Measurements from ENCODE around the gene DNASE2B. TPM values are rescaled to one million over a fixed set of nuclear protein-coding genes. Genes with fewer than 3 reads are reported as not detected.
"Not testable (repeated sequence)": the region's sequence is repeated elsewhere in the genome, so short reads cannot be mapped to it uniquely, and the experiment has no call there.

DNASE2B gene
- total and polyA plus RNA-seq, 2 donors (not counting 3 experiments of a cell fraction or from before 2014, with no cell fraction given), result not detected

GRCh38 chr1:84448704-84449103 lies 50.4 kb downstream of the DNASE2B start:
- H2AFZ ChIP-seq (ENCODE audit: low read depth, low read length); H3K79me2 ChIP-seq (ENCODE audit: control insufficient read depth, insufficient read depth, low read length); POLR2A ChIA-PET; H3K4me1 ChIP-seq (ENCODE audit: control insufficient read depth, extremely low read depth, insufficient read depth, low read length); H3K4me3 ChIP-seq (replicated peaks in 1 of 3; ENCODE audit: insufficient read depth in 1 of 3, low read depth in 1 of 3, low read length in 3 of 3); H4K20me1 ChIP-seq (replicated peaks; ENCODE audit: control insufficient read depth, extremely low read depth, insufficient read depth, low read length); H3K27me3 ChIP-seq (ENCODE audit: control insufficient read depth in 2 of 2, insufficient read depth in 2 of 2, low read length in 2 of 2); H3K36me3 ChIP-seq (ENCODE audit: control insufficient read depth in 2 of 2, extremely low read depth in 1 of 2, insufficient read depth in 2 of 2, low read length in 2 of 2); H3K9me1 ChIP-seq (replicated peaks; ENCODE audit: control insufficient read depth, extremely low read depth, insufficient read depth, low read length); H3K9ac ChIP-seq (replicated peaks; ENCODE audit: extremely low read depth, insufficient read depth, low read length); H3K4me2 ChIP-seq (ENCODE audit: insufficient read depth, low read length); FAIRE-seq; H3K27ac ChIP-seq (ENCODE audit: insufficient read depth, low read depth, low read length); H3K9me3 ChIP-seq (replicated peaks; ENCODE audit: control insufficient read depth, insufficient read depth, low read length); DNase-seq (ENCODE audit: low read depth, low spot score); BruUV-seq (replicated peaks); intact Hi-C loops (cut with micrococcal nuclease): not testable (repeated sequence)
- CTCF ChIA-PET, result interaction anchor here (1.0 to 1.5 kb wide), 2 partner anchors 276 to 305 kb away, joined by 4 to 6 read pairs; no protein-coding TSS in a partner anchor
- dilution Hi-C loops (cut with MboI; ENCODE audit: extremely low pct_ligation_motif_present, low sequenced_read_pairs), result loop anchor here (25.0 kb wide), 2 partner anchors 164 to 311 kb away; partner anchors contain the start of gene PRKACB

GRCh38 chr1:84450910-84451309 lies 52.6 kb downstream of the DNASE2B start:
- FAIRE-seq, result no peak
- Histone ChIP-seq H2AFZ (ENCODE audit: low read depth, low read length) (no peak overlapping the region), H4K20me1 (replicated peaks; ENCODE audit: control insufficient read depth, extremely low read depth, insufficient read depth, low read length) (no peaks in the 10 kb centered on the region), H3K36me3 (ENCODE audit: control insufficient read depth in 2 of 2, extremely low read depth in 1 of 2, insufficient read depth in 2 of 2, low read length in 2 of 2) (no peaks in the 10 kb centered on the region), H3K27ac (ENCODE audit: insufficient read depth, low read depth, low read length) (no peak overlapping the region), H3K9me1 (replicated peaks; ENCODE audit: control insufficient read depth, extremely low read depth, insufficient read depth, low read length) (no peaks in the 10 kb centered on the region), H3K4me1 (ENCODE audit: control insufficient read depth, extremely low read depth, insufficient read depth, low read length) (no peaks in the 10 kb centered on the region), H3K27me3 (ENCODE audit: control insufficient read depth in 2 of 2, insufficient read depth in 2 of 2, low read length in 2 of 2) (peaks cover 9 to 14% of the 10 kb centered on the region in 2 experiments), H3K9me3 (replicated peaks; ENCODE audit: control insufficient read depth, insufficient read depth, low read length) (no peaks in the 10 kb centered on the region), H3K79me2 (ENCODE audit: control insufficient read depth, insufficient read depth, low read length) (no peaks in the 10 kb centered on the region), H3K4me3 (replicated peaks in 1 of 3; ENCODE audit: insufficient read depth in 1 of 3, low read depth in 1 of 3, low read length in 3 of 3) (no peak overlapping the region), H3K9ac (replicated peaks; ENCODE audit: extremely low read depth, insufficient read depth, low read length) (no peak overlapping the region), H3K4me2 (ENCODE audit: insufficient read depth, low read length) (no peak overlapping the region)
- CTCF ChIA-PET, result no interaction called here
- POLR2A ChIA-PET, result no interaction called here
- no peak for DNase-seq (ENCODE audit: low read depth, low spot score)
- intact Hi-C loops (cut with micrococcal nuclease), result no loop called here
- TF ChIP-seq JUN (IDR thresholded peaks at IDR 0.05; ENCODE audit: borderline replicate concordance, insufficient read depth, insufficient read length, low read depth), result no peak
- no peak for TF ChIP-seq MAX (IDR thresholded peaks at IDR 0.05; ENCODE audit: insufficient read depth, insufficient read length)
- no peak for TF ChIP-seq POLR2A (IDR thresholded peaks at IDR 0.05; ENCODE audit: low read depth, low read length)
- no peak for TF ChIP-seq FOS (IDR thresholded peaks at IDR 0.05; ENCODE audit: borderline replicate concordance, insufficient read depth, low read length)
- no peak for TF ChIP-seq MYC (IDR thresholded peaks at IDR 0.05; ENCODE audit: low read depth, low read length)
- no peak for TF ChIP-seq POLR2AphosphoS5 (IDR thresholded peaks at IDR 0.05; ENCODE audit: insufficient read depth, low read depth, low read length)
- no peak for TF ChIP-seq CTCF (IDR thresholded peaks at IDR 0.05; ENCODE audit: extremely low read depth in 1 of 2, insufficient read depth in 1 of 2, low read depth in 1 of 2, low read length in 2 of 2)
- TF ChIP-seq EZH2 (IDR thresholded peaks at IDR 0.05; ENCODE audit: borderline replicate concordance, low read depth, low read length, severe bottlenecking), result no peak
- TF ChIP-seq GATA2 (IDR thresholded peaks at IDR 0.05; ENCODE audit: insufficient read depth, insufficient read length, low read depth, low read length), result no peak
- dilution Hi-C loops (cut with MboI; ENCODE audit: extremely low pct_ligation_motif_present, low sequenced_read_pairs), result no loop called here
- BruUV-seq (replicated peaks), result no TSS peak
